Fibroblast of the aortic adventitia (primary cell): Measurements from ENCODE around the gene OBSCN. TPM values are rescaled to one million over a fixed set of nuclear protein-coding genes. Genes with fewer than 3 reads are reported as not detected.

Source experiments
- DNase-seq: peaks from one replicate; pipeline ENCODE4 v3.0.0-alpha.2; 2010; ENCODE audit warnings: low read depth
- H3K4me3 ChIP-seq: 2 replicates; pipeline ENCODE4 v1.5.1; 2011; ENCODE audit warnings: low read depth, mild to moderate bottlenecking, control low read depth, low read length, moderate library complexity
- total RNA-seq: library from RNA; depleted of rRNA; stranded (reverse); fragments of >200 nt; gene quantifications from 2 replicates; pipeline ENCODE4 v1.2.3, GENCODE V29; 2012; ENCODE audit warnings: low replicate concordance
- TF ChIP-seq, protein P1 (sequence below): IDR thresholded peaks from 2 replicates; pipeline ENCODE4 v1.5.1; 2011; ENCODE audit warnings: mild to moderate bottlenecking, low read length, control low read depth, inconsistent platforms; ENCODE audit not compliant: insufficient read depth

OBSCN gene
- total RNA-seq, 1 donor: 0.99 TPM

DNA sequence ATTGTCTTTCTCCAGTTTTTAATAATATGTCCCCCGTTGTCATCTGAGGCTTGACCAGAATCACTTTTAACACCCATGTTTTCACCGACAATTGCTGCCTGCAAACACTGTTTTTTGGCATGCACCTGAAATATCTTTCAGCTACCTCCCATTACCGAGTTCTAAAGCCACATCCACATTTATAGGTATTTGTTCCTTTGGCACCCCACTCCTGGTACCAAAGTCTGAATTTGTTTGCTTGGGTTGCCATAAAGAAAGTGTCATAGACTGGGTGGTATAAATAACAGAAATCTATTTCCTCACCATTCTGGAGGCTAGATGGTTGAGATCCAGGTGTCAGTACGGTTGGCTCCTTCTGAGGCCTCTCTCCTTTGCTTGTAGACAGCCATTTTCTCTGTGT lies 94.2 kb downstream of the OBSCN start:
- TF ChIP-seq, protein P1, sequence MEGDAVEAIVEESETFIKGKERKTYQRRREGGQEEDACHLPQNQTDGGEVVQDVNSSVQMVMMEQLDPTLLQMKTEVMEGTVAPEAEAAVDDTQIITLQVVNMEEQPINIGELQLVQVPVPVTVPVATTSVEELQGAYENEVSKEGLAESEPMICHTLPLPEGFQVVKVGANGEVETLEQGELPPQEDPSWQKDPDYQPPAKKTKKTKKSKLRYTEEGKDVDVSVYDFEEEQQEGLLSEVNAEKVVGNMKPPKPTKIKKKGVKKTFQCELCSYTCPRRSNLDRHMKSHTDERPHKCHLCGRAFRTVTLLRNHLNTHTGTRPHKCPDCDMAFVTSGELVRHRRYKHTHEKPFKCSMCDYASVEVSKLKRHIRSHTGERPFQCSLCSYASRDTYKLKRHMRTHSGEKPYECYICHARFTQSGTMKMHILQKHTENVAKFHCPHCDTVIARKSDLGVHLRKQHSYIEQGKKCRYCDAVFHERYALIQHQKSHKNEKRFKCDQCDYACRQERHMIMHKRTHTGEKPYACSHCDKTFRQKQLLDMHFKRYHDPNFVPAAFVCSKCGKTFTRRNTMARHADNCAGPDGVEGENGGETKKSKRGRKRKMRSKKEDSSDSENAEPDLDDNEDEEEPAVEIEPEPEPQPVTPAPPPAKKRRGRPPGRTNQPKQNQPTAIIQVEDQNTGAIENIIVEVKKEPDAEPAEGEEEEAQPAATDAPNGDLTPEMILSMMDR: no peak
- no peak overlapping the region for H3K4me3 ChIP-seq
- no peak for DNase-seq

DNA sequence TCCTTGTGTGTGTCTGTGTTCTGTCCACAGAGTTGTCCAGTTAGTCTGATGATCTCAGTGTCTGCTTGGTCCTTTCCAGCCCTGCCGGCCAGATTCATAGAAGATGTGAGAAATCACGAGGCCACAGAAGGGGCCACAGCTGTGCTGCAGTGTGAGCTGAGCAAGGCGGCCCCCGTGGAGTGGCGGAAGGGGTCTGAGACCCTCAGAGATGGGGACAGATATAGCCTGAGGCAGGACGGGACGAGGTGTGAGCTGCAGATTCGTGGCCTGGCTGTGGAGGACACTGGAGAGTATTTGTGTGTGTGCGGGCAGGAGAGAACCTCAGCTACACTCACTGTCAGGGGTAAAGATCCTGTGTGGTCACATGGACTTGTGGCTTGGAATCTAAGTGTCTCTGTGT lies 95.8 kb downstream of the OBSCN start:
- TF ChIP-seq, protein P1: no peak
- no peak for DNase-seq
- no peak overlapping the region for H3K4me3 ChIP-seq

DNA sequence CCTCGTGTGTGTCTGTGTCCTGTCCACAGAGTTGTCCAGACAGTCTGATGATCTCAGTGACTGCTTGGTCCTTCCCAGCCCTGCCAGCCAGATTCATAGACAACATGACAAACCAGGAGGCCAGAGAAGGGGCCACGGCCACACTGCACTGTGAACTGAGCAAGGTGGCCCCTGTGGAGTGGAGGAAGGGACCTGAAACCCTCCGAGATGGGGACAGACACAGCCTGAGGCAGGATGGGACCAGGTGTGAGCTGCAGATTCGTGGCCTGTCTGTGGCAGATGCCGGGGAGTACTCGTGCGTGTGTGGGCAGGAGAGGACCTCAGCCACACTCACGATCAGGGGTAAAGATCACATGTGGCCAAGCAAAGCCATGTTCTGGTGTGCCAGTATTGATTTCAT lies 96.4 kb downstream of the OBSCN start:
- TF ChIP-seq, protein P1: no peak
- no peak for DNase-seq
- no peak overlapping the region for H3K4me3 ChIP-seq

DNA sequence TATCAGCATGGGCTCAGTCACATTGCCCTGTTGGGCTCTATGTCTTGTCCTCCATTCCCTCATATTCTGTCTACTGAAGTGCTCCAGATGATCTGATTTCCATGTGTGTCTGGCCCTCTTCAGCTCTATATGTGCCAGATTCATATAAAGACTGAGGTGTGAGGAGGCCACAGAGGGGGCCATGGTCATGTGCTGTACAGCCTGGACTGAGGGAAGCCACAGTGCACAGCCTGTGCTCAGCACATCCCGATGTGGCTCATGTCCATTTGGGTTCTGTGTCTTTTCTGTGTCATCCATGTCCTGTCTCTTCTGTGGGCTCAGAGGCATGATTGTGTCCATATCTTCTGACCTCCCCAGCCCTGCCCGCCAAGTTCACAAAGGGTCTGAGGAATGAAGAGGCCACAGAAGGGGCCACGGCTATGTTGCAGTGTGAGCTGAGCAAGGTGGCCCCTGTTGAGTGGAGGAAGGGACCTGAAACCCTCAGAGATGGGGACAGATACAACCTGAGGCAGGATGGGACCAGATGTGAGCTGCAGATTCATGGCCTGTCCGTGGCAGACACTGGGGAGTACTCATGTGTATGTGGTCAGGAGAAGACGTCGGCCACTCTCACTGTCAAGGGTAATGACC lies 97.0 kb downstream of the OBSCN start:
- H3K4me3 ChIP-seq: no peak overlapping the region
- TF ChIP-seq, protein P1: no peak
- no peak for DNase-seq

DNA sequence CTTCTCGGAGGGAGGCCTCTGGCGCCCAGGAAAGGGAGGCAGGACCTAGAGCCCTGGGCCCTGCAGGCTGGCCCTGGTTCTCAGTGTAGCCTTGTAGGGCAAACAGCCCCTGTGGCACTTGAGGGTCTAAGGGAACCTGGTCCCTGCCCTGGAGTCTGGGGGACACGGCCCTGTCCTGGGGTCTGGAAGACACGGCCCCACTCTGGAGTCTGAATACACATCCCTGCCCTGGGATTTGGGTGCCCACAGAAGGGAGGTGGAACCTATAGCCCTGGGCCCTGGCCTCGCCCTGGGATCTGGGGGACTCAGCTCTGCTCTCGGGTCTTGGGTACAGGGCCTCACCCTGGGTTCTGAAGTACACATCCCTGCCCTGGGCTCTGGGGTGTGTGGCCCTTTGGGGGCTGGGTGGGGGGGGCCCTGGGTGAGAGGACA lies 97.9 kb downstream of the OBSCN start:
- no peak for DNase-seq
- H3K4me3 ChIP-seq: no peak overlapping the region
- TF ChIP-seq, protein P1: no peak

DNA sequence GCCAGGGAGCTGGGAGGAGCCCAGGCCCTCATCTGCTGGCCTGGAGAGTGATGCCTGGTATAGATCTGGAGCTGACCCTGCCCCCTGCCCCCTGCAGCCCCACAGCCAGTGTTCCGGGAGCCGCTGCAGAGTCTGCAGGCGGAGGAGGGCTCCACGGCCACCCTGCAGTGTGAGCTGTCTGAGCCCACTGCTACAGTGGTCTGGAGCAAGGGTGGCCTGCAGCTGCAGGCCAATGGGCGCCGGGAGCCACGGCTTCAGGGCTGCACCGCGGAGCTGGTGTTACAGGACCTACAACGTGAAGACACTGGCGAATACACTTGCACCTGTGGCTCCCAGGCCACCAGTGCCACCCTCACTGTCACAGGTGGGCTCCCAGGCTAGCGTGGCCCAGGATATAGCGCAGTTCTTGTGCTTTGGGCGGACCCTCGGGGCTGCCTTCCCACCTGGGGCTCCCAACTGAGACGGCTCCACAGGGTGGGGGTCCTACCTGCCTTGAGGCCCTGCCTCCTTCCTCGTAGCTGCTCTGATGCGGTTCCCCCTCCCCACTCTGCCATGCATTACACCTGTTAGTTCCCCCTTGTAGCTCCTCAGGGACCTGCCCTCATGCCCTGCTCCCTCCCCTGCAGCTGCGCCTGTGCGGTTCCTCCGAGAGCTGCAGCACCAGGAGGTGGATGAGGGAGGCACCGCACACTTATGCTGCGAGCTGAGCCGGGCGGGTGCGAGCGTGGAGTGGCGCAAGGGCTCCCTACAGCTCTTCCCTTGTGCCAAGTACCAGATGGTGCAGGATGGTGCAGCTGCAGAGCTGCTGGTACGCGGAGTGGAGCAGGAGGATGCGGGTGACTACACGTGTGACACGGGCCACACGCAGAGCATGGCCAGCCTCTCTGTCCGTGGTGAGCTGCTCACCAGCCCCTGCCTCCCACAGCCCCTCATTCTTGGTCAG lies 98.7 kb downstream of the OBSCN start:
- no peak for DNase-seq
- TF ChIP-seq, protein P1: no peak
- H3K4me3 ChIP-seq: no peak overlapping the region
